ENCODE measurements around the gene ZMYM2.

Gene ZMYM2

GRCh38 chr13:20105161-20105689 lies 146.7 kb downstream of the ZMYM2 start:
- DNase-seq (ENCODE audit: low spot score), result no peak

DNA sequence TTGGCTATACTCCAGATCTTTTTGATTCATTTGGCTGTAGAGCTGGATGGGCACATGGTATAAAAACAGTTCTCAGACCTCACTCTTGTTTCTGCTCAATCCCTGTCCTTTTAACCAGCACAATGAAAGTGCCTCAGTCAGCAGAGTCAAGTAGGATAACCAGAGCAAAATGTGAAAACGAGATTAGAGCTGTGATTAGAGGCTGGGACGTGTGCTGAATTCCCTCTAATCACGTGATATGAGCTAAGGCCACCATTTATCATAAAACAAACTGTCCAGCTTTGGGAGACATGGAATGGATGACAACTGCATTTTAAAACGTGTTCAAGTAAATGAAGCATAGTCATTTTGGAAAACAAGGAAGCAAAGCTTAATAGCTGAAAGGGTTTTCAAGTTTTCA lies 148.2 kb downstream of the ZMYM2 start:
- DNase-seq (ENCODE audit: low spot score), result no peak

DNA sequence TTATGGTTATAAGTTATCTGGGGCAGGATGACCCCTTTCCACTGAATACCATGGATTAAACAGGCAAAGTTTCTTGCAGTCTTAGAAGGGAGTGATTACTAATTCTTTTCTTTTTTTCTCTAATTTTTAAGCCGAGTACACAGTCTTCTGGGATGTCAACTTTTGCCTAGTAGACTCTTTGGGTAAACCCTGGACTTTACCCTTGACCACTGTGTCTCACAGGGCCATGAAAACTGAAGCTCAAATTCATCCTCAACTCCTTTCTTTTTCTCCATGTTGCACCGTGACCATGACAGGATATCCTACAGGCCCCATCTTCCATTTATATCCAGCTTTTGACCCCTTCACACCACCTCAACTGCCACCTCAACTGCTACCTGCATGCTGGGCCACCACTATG lies 150.5 kb downstream of the ZMYM2 start:
- DNase-seq (ENCODE audit: low spot score), result no peak

DNA sequence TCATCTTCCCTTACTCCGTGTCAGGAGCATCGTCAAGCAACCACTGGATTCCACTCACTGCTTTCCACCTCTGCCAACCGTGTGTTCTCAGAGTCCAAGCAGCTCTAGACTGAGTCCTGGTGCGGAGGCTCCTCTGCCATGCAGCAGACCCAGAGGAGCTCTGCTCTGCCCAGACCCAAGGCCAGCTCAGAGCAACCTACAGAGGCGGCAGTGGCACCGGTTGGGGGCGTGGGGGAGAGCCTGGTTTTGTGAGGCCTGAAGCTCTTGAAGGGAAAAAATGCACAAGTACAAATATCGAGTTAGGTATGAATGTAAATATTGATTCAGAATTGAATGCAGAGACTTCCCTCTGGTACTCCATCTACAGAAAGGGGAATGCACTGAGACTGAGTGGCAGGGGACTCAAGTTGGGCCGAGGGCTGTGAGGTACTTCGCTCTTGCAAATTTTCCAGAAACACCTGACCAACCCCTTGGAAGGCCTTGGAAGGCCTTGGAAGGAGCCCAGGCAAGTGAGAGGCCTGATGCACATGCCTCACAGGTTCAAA lies 155.6 kb downstream of the ZMYM2 start:
- DNase-seq (ENCODE audit: low spot score), result no peak

DNA sequence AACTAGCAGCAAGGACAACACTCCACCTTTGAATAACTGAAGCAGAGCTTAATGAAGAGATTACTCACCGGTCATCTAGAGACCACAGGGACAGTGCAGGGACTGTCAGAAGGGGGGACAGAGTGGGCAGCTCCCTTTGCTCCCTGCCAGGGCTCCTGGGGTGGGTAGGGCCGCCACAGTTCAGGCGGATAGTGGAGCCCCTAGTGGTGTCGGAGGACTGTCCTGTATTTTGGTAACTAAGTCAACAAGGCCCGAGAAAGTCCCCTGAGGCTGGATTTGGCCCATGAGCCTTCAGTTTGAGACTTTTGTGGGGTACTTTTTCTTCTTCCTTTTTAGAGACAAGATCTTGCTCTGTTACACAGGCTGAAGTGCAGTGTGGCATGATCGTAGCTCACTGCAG lies 157.7 kb downstream of the ZMYM2 start:
- no peak for DNase-seq (ENCODE audit: low spot score)

DNA sequence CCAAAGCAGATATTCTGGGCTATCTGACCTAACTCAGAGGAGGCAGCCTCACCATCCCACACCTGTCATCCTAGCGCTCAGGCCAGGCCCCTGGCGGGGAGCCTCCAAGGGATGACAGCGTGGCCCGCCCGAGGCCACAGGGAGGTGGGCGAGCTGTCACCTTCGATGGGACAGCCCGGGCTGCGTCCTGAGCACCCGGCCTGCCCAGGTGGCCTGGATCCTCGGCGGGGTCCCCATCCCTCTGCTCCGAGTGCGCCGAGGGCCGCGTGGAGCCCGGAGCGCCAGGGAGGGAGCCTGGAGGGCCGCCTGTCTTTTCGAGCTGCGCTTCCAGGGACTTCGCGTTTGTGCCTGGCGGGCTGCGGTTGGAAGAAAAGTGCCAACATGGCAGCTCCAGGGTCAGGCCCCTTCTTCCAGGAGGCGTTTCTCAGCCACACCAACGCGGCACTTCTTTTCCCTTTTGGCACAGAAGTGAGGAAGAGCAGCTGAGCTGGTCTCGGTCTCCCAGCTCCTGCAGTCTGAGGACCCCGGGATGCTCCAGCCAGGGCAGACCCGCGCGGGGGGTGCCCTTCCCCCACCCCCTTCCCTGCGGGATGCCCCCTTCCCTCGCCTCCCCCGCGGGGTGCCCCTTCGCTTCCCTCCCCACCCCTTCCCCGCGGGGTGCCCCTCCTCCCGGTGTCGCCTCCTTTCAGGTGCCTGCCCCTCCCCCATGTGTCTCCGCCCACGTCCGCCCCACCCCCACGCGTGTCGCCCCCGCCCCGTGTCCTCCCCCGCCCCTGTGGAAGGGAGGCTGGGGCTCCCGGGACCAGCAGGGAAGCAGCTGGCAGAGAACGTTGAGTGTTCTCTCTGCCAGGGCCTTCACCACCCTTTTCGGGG lies 160.0 kb downstream of the ZMYM2 start:
- DNase-seq (ENCODE audit: low spot score), result peak; percentile 46

GRCh38 chr13:20119960-20120359 lies 161.4 kb downstream of the ZMYM2 start:
- no peak for DNase-seq (ENCODE audit: low spot score)

DNA sequence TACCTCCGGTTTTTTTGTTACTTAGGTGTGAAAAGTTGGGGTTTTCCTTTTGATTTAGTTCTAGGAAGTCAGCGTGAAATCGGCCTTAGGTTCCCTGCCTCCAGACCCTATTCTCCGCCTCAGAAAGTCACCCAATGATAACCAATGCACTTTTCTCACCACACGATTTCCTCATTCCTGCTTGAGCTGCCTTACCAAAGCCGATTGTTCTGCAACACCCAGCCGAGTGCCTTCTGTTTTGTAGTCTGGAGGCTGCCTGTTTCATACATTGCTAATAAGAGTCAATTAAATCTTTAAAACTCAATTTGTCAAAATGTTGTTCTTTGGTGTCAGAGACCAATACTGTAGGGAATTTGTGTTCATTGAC lies 162.6 kb downstream of the ZMYM2 start:
- peak; percentile 34 for DNase-seq (ENCODE audit: low spot score)

- no peak for DNase-seq (ENCODE audit: low spot score)
Measured at GRCh38 chr13:20124303-20124702, 165.8 kb downstream of the ZMYM2 start.

GRCh38 chr13:20125129-20125782 lies 166.7 kb downstream of the ZMYM2 start:
- DNase-seq (ENCODE audit: low spot score), result no peak

DNA sequence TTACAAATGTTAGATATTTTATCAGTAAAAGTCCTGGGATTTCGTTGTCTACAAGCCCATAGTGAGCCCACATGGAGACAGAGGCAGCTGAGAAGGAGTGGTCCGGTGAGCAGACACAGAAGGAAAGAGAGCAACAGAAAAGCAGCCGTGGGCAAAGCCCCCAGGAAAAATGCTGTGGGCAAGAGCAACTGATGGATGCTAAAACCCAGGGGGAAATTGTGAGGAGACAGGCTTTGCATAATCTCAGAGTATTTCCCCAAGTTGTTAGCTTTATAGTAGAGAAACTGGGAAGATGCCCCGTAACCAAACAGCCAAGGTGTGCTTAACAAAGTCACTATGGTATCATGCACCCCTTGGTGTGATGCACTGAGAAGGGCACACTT lies 167.2 kb downstream of the ZMYM2 start:
- DNase-seq (ENCODE audit: low spot score), result no peak

DNA sequence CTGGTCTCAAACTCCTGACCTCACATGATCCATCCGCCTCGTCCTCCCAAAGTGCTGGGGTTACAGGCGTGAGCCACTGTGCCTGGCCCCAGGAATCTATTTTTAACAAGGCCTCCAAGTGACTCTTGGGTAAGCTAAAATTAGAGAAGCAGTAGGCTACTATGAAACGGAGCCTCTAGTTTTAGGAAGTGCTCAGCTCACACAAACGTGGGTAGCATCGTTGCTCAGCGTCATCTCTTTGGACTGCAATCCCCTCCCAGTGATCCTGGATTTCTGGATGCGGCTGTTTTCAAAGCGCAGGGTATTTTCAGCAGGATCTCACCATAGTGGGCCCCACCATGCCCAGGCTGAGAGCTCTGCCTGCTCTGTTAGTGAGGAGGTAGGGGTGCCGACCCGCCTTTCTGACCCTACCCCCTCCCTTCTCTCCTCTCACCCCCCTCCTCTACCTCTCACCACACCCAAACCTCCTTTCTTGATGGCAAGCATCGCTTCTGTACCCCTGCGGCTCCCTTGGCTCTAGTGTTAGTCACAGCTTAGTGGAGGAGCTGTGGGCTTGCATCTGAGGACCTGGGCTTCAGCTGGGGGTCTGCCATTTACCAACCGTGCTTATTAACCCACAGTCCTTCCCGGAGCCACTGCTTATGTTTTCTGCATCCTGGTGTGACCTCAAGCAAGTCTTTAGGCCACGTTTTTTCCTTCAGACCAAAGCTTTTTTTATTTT lies 168.2 kb downstream of the ZMYM2 start:
- no peak for DNase-seq (ENCODE audit: low spot score)

- DNase-seq (ENCODE audit: low spot score), result no peak
Measured at GRCh38 chr13:20127262-20127561, 168.7 kb downstream of the ZMYM2 start.

DNA sequence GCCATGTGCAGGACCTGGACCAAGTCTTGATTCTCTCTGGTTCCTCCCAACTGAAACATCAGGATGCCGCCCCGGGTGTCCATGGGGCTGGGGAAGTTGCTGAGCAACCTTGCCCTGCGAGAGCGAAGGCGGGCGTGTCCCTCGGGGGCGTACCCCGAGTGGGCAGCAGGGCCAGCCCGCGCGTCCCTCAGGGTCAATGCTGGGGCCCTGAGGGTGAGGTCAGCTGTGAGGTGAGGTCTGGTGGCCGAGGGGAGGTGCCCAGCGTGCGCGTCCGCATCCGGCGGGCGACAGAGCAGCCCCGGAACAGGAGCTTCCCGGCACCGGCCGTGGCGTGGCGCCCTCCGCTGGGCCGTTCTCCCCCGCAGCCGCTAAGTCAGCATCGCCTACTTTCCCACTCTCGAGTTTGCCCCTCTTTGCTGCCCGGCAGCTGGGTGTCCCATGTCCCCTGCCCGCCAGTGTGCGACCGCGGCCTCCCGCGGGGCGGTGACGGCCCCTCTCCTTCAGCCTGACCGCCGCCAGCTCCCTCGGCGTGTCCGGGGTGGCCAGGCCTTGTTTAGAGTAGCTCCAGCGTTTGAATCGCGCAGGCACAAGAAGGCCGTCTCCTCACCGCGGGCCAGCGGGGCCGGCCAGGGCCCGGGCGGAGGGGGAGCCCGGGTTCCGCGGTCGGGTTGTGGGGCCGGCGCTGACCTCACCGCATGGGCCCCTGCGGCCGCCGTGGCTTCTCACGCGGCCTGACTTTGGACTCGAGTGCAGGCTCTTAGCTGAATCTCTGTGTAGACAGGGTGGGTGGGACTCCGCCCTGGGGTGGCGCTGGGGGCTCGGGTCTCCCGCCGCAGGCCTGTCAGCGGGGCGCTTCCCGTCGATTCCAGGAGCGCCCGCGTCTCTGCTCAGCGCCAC lies 169.3 kb downstream of the ZMYM2 start:
- DNase-seq (ENCODE audit: low spot score), result peak; percentile 56

DNA sequence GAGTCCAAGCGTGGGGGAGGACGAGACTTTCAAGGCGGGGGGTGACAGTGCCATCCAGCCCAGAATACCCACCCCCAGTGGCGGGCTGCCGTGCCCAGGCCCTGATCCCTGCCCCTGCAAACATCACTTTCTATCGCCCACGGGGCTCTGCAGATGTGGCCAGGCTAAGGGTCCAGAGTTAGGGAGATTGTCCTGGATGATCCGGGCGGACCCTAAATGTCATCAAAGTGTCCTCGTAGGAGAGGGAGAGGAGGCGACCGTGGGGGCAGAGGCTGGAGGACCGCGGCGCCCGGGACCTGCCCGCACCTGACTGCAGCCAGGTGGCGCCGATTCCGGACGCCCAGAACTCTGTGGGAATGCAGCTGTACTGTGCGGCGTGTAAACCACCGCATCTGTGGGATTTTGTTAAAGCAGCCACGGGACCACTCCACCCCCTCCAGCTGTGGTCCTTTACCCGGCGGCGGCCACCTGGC lies 170.0 kb downstream of the ZMYM2 start:
- peak; percentile 24 for DNase-seq (ENCODE audit: low spot score)

- no peak for DNase-seq (ENCODE audit: low spot score)
Measured at GRCh38 chr13:20129076-20129475, 170.5 kb downstream of the ZMYM2 start.

DNA sequence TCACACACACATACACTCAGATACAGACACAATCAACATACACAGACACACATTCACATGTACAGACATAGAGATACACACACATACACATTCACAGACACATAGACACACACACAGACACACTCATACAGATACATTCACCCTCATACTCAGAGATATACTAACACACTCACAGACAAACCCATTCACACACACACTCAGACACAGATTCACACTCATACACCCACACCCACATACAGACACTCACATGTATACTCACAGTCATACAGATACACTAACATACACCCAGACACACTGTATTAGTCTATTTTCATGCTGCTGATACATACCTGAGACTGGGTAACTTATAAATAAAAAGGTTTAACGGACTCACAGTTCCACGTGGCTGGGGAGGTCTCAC lies 171.5 kb downstream of the ZMYM2 start:
- no peak for DNase-seq (ENCODE audit: low spot score)

GRCh38 chr13:20130652-20131051 lies 172.1 kb downstream of the ZMYM2 start:
- no peak for DNase-seq (ENCODE audit: low spot score)

DNA sequence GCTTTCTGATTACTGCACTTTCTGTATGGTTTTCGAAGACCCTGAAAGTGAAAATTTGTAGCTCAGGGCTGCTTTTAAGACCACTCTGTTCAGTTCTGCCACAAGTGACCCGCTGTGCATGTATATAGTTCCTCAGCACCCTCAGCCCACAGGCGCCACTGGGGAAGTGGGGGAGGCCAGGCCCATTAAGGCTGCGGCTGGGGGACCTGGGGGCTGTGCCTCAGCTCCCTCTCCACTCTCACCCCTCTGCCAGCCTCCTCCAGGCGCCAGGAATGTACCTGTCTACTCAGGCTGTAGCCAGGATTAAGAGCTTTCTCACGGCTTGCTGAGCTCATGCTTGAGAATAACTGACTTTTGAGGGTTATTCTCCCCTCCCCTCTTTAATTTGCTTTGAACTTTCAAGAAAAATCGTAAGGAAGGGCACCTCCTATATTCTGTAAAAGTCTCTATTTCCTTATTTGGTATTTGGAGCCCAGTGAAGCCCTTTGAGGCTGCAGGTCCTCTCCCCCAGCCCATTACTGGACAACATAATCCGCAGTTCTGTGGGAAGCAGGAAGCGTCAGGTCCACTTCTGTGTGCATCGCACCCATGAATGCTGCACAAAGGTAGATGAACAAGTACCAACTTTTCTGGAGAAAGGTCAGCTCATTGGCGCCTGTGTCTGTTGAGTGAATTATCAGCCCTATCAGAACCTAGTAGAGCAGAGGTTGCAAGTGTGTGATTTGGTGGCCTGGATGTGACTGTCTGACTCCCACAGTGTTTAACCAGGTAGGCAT lies 172.7 kb downstream of the ZMYM2 start:
- DNase-seq (ENCODE audit: low spot score), result no peak

- DNase-seq (ENCODE audit: low spot score), result no peak
Measured at GRCh38 chr13:20132052-20132634, 173.6 kb downstream of the ZMYM2 start.

Measured in LoVo (cell line).